Epidermal melanocyte (primary cell): ENCODE data around the gene WIPI1.
"Not testable (repeated sequence)": the region's sequence is repeated elsewhere in the genome, so short reads cannot be mapped to it uniquely, and the experiment has no call there.

ENCODE experiments used
- DNase-seq: peaks from one replicate; pipeline ENCODE4 v3.0.0; 2011; ENCODE audit warnings: low spot score; ENCODE audit not compliant: insufficient read length

WIPI1 gene, protein sequence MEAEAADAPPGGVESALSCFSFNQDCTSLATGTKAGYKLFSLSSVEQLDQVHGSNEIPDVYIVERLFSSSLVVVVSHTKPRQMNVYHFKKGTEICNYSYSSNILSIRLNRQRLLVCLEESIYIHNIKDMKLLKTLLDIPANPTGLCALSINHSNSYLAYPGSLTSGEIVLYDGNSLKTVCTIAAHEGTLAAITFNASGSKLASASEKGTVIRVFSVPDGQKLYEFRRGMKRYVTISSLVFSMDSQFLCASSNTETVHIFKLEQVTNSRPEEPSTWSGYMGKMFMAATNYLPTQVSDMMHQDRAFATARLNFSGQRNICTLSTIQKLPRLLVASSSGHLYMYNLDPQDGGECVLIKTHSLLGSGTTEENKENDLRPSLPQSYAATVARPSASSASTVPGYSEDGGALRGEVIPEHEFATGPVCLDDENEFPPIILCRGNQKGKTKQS

DNA sequence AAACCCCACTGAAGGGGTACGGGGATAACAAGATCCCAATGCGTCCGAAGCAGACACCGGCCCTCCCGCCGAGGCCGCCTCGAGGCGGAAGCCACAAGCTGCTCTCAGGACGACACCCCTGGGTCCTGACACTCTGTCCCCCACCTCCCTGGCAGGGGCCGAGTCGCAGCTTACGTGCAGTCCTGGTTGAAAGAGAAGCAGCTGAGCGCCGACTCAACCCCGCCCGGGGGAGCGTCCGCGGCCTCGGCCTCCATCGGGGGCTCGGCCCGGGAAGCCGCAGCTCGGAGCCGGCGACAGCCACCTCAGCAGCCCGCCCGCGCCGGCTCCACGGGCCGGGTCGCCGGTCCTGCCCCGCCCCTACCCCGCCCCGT is at the start of gene WIPI1:
TSS of gene WIPI1 (minus strand) at position 329 of the 371 bp plus-strand sequence. CDS start at position 254, 75 bp downstream.
- no peak for DNase-seq

DNA sequence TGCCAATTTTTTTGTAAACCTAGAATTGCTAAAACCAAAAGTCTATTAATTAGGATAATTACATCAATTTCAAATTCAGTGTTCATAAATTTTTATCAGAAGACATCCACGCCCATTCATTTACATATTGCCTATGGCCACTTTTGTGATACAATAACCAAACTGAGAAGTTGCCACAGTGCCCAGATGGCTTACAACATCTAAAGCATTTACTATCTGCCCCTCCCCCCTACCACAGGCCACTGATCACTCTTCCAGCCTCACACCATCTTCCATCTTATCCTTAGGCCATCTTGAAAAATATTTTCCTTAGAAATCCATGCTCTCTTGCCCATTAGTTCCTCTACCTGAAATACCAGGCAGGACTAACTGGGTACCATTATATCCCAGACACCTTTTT is 48.7 kb upstream of the WIPI1 start:
- no peak for DNase-seq

DNA sequence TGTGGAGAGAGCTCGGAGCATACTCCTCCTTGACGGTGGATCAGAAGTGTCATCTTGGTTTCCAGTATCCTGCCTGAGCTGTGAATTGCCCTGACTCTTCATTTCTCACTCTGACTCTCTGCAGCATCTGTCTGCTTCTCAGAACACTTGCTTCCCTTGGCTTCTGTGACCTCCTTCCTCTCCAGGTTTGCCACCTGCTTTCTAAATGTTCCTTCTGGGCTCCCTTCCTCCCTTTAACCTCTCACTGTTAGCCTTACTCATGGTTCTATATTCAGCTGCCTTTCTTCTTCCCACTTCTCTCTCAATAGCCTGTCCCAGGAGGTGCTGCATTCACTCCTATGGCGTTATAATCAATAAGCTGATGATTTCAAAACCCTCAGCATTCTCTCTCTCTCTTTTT is 43.8 kb upstream of the WIPI1 start:
- no peak for DNase-seq

DNA sequence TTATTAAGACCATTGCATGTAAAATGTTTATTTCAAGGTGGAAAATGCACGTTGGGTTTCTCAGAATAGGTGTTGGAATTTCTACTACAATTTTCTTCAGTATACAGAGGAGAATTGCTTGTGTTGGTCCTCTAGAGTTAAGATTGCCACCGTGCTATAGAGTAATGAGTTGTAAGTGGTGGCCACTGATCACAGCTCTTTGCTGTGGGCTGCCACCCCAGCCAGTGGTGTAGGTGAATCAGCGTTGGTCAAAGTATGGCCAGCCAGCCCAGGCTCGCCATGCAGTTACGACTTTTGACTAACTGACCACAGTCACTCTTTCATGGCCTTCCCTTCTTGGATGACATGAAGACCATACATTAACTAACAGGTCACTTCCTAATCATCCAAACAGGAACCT is 42.3 kb upstream of the WIPI1 start:
- DNase-seq = no peak

DNA sequence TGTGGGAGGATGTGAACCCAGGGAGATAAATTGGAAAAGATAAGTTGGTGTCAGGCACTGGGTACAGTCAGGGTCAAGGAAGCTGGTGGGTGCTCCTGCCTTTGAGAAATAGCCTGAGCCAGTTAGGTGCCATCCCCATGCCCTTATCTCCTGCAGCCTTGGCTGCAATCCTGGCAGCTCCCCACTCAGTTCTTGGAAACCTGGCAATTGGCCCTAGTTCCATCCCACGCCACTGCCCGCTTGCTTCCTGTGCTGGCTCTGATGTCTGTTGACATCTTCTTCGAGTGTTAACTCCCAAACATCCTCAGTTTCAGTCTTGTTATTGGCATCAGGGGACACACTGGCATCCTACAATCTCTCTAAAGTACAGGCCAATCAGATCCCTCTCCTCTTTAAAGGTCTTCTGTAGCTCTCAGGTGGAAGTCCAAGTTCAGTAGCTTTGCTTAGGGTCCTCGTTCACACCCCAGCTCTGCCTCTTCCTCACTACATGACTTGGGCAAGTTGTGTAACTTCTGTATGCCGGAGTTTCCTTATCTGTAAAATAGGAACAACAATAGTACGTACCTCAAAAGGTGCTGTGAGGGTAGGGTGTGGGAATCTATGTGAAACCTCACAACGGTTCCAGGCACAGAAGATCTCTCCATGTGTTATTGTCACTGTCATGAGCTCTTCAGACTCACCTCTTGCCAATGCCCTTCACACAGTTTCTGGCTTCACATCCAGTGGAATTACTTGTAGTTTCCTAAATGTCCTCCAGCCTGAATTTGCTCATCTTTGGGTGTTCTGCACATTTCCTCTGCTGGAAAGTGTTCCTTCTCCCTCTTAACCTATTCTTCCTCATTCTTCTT is 41.4 kb upstream of the WIPI1 start:
- DNase-seq = no peak

DNA sequence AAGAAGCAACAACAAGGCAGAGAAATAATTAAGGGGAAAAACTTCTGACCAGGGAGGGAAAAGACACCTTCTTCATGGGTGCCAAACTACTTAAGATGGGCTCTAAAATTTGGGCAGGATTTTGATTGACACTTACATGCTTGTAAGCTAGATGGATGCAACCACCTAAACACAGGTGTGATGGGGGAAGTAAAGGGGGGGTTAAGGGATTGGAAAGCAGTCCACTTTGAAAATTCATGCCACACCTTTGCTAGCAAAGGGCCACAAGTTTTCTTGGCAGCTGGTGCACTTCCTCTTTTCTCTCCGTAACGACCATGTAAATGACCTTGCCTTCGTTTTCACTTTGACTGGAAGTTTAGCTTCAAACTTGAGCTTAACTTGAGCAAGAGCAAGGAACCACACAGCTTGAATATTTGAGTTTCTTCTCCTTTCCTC is 40.6 kb upstream of the WIPI1 start:
- DNase-seq = no peak

DNA sequence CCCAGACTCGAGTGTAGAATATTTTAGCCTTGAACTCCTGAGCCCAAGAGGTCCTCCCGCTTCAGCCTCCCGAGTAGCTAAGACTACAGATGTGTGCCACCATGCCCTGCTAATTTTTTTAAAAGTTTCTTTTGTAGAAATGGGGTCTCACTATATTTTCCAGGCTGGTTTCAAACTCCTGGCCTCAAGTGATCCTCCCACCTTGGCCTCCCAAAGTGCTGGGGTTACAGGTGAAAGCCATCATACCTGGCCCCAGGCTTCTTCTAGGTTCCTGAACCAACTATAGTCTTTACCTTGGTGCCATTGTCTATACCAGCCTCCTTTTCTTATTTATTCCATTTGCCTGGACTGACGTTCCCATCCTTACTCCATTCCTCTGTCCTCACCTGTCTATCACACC is 37.8 kb upstream of the WIPI1 start:
- DNase-seq = no peak

DNA sequence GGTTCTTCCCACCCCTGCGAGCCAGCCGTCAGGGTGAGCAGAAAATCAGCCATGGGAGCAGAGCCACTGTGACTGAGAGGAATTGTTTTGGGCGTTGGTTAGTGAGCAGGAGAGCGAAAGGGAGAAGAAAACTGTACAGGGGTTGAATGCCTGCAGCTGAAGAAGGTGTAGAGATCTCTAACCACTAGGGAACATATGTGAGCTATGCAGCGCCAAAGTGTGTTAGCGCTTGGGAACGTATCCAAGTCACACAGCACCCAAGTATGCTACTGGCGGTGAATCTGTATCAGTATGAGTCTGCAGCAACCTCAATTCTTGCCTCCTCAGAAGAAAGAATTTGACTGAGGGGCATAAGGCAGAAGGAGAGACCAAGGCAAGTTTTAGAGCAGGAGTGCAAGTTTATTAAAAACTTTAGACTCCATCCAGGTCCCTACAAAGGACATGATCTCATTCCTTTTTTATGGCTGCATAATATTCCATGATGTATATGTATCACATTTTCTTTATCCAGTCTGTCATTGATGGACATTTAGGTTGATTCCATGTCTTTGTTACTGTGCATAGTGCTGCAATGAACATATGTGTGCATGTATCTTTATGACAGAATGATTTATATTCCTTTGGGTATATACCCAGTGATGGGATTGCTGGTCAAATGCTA is 35.2 kb upstream of the WIPI1 start:
- DNase-seq = not testable (repeated sequence)

DNA sequence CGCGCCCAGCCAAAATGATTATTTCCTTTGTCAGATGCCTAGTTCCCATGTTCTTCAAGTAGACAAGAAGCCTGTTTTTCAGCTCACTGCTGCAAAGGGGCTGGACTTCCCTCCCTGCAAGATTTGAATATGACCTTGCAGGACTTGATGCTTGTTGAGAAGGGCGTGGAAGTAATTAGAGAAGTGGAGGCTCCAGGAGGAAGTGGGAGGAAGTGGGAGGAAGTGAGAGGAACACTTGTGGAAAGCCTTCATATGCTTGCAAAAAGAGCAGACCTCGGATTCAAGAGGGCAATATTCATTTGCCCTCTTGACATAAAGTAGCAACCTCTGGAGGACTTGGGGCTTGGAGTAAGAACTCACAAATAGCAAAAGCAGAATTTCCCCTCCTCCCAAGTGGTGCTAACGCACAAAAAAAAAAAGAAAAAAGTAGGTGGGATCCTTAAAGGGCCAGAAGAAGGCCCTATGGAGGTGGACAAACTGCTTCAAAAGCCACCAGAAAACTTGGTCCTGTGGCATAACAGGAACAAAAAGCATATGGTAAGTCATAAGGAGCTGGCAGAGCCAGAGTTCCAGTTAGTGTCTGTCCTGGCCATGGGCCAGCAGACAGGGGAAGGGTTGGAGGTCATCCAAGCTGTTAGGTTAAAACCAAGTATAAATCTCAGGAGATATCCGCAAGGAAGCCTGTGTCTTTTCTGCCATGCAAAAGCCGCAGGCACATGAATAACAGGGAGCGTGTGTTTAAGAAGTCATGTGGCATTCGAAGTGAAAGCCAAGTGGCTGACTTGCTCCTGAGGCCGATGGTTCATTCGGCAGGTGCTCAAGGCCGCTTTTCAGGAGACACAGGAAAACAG is 34.3 kb upstream of the WIPI1 start:
- DNase-seq = no peak

DNA sequence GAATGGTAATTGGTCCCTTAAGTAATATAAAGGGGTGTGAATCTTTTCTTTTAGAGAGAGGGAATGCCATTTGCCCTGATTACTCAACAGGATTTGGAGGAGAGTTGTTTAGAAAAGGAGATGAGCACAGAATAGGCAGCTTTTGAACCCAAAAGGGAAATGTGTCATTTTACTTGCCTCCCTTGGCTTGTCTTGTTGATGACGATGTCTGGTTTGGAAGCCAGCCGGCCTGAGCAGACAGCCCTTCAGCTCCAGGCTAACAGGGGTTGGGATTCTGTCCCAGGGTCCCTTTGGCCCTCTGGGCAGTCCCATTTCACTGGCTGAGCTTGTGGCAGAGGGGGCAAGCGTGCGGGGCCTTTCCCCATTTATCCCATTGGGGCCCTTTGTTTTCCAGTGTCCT is 32.6 kb upstream of the WIPI1 start:
- no peak for DNase-seq

DNA sequence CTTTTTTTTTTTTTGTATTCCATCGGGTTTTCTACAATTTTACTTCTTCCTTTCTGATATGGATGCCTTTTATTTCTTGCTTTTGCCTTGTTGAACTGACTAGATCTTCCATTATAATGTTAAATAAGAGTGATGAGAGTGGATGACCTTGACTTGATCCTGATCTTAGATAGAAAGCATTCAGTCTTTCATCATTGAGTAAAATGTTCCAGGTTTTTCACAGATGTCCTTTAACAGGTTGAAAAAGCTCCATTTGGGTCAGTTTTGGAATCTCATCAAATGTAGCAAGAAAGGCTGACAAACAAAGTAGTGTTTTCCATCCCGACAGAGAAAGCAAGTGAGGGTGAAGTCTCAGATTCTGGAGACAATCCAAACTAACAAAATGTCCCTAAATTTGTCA is 27.2 kb upstream of the WIPI1 start:
- DNase-seq = no peak

DNA sequence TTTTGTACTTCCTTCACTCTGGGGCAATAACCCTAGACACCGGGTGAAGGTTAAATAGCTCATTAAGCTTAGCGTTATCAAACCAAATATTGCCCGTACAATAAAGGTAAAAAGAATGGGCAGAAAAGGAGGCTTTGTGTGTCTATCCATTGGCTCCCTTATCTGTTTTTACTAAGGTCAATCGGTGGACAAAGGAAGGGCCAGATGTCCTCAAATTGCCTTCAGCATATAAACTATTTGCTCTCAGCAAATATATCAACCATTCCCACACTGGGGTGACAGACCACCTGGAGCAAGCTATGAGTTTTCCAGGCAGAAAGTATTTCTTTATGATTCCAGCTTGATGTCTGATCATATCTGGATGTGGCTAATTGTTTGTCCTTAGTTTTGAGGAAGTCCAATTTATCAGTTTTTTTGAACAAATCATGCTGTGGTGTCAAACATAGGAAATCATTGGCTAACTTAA is 25.3 kb upstream of the WIPI1 start:
- no peak for DNase-seq

DNA sequence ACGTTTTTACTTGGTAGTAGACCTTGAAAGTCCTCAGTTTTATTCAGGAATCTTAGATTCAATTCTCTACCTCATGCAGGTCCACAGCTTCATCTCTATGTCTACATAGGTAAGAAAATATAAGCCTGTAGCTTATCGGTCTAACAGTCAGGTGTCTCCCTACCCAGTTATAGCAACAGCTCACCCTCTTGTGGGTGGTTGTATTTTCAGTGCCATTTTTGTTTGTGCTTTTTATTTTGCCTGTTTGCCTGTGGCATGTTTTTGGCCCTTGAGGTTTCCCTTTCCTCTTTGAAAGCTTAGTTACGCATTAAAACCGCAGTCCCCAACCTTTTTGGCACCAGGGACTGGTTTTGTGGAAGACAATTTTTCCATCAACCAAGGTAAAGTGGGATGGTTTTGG is 23.6 kb upstream of the WIPI1 start:
- DNase-seq = no peak

DNA sequence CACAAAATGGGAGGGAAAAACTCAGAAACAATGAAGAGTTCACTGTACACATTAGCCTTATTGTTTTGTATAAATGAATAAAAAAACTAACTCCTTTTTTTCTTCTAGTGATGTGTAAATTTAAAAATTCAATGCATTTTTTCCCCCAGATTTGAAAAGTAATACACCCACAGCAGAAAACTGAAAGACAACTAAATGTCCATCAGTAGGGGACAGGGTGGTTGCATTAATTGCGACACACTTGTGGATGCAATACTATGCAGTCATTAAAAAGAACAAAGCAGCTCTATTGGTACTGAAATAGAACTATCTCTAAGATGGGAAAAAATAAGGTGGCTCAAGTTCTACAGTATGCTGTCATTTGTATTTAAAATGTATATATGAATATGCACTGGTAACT is 13.7 kb upstream of the WIPI1 start:
- DNase-seq = no peak

DNA sequence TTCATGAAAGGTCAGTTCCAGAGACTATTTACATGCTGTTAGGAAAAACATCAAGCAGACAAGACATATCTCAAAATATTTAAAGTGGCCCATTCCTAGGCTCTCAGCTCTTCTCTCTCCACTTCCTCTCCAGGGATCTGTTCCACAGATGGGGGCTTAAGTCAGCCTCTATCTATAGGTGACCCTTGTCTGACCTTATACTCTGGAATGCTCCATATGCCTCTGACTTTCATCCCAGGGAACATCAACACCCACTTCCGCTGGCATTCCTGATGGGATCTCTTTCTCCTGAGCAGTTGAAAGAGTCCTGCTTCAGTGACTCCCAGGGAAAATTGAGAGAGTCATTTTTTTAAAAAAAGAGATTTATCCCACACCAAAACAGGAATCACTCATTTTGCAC is 11.5 kb upstream of the WIPI1 start:
- DNase-seq = no peak

DNA sequence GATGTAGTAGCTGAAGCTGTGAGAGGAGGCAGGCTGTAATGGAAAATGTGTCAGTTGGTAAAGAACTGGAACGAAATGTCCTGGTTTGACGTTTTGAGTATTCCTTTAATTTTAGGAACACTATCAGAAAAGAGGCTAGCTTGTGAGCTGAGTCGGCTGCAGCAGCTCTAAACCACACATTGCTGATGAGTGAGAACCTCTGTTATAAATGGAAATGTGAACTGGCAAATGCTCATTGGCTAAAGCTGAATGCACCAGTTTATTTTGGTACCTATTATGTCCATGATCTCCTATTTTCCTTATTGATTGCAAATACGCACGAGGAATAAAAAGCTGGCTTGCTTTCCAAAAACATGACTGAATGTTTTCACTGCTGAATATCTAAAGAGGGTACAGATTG is 11.0 kb upstream of the WIPI1 start:
- DNase-seq = no peak

DNA sequence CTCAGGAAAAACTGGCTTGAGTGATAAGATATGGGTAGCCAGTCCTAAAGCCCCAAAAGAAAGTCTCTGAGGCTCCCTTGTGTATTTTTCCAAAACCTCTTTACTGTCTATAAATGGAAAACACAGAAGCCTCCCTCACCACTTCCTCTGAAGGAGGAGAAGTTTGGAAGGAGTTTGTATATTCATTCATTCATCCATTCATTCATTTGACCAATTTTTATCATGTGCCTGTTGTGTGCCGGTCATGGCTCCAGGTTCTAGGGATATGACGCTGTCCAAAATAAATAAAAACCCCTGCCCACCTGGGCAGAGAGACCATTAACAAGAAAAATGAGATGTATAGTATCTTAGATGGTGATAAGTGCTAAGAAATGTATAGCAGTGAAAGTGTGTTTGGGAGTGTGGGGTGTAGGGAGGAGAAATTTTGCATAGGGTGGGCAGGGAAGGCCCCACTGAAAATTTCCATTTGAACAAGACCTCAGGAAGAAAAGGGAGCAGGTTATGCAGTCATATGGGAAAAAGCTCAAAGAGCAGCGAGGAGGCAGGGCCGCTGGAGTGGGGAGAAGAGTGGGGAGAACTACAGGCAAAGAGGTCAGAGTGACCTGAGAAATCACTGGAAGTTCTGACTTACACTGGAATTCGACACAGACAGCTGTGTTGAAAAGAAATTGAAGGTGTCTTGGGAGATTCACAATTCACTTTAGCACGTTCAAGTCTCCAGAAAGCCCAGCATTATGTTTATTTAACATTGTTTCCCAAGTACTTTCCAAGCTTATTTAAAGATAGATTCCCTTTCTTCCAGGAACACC is 6.1 kb upstream of the WIPI1 start:
- DNase-seq = no peak

DNA sequence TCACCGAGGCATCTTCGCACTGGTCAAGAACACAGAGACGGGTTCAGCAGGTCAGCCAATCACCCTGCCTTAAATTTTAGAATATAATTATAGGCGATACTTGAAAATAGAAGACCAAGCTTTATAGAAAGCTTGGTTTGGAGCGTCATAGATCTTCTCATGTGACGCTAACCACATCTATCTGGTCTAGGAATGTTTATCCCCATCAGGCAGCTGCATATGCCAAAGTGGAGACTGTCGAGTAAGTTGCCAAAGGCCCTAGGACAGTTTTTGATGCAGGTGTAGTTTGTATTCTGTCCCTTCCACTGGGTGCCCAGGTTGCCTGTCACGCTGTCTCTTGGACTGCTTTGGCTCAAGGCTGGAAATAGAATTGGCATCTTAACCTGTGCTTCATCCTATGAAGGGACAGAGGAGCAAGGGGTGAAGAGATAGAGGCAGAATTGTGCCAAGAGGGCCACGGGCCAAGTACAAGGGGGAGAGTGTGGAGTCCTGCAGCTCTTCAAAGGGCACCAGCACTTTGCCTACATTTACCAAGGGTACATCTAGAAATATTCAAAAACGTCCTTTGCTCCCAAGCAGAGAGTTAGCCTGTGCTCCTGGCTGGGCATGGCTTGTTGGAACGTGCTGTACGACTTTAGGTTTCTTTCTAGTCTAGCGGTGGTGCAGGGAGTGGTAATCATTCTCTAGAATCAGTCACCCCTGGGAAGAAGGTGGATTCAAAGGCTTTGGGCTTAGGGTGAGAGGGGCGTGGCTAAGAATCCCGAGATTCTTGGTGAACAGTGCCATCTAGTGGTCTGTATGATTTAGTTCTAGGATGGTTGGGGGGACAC is 5.3 kb upstream of the WIPI1 start:
- DNase-seq = peak; percentile 30

DNA sequence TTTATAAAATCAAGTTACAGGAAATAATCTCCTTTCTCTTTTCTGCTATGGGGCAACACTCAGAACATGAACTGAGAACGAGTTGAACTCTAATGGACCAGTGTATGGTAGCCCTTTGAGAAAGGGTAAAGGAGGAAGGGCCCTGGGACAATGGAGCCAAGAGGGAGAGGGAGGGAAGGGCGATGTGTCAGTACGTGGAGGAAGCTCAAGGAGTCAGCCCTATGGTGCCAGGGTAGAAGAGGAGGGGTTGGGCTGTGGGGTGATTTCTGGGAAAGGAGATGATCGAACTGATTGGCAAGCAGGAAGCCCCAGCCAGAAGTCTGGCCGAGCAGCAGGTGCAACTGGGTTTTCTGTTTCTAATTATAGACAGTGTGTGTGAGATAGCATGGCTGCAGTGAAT is 4.3 kb upstream of the WIPI1 start:
- no peak for DNase-seq
